Stimulated activated CD4-positive, alpha-beta T cell treated with anti-CD3 and anti-CD28 coated beads, Interleukin-15, amount 100 ng/mL, for 48 hours (primary cell): ENCODE data around the gene ERCC5.

Experiments
- DNase-seq, 2 donors: peaks; one replicate each; pipeline ENCODE4 v3.0.0-alpha.2; 2020; ENCODE audit warnings: low read depth in 2 of 2

Gene ERCC5

DNA sequence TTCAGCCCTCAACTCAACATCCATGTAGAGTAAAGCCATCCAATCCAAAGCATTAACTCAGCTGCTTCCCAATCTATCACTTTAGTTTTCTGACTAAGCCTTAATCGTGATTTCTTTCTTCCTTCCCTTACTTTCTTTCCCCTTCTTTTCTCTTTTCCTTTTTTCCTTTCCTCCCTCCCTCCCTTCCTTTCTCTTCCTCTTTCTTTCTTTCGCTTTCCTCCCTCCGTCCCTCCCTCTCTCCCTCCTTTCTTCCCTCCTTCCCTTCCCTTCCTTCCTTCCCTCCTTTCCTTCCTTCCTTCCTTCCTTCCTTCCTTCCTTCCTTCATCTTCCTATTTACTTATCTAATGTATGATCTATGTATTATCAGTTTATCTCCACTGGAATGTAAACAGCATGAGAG is 71.2 kb downstream of the ERCC5 start:
- no peak for DNase-seq

DNA sequence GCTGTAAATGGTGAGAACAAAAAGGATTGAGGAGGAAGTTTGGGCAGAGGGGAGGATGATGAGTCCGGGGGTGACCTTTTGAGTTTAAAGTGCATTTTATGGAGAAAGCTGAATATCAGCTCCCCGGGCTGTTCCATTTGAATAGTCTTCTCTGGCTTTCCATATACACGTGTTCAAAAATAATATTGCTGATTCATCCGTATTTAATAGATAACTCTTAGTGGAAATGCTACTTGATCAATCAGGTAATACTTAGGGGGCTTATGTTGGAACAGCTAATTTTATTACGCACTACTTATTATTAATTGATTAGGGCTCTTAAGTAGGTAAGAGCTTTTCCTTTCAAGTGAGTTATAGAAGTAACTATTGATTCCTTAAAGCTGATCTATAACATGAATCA is 76.4 kb downstream of the ERCC5 start:
- no peak for DNase-seq
